ENCODE measurements around the gene GABARAP.
"Not testable (repeated sequence)": the region's sequence is repeated elsewhere in the genome, so short reads cannot be mapped to it uniquely, and the experiment has no call there.

Gene GABARAP

GRCh38 chr17:7260651-7261378 lies 18.6 kb upstream of the GABARAP start:
- no peak for DNase-seq

- DNase-seq, result no peak
These were observed 17.9 kb upstream of the GABARAP start for GRCh38 chr17:7260151-7260550.

- DNase-seq, result no peak
These were observed 17.3 kb upstream of the GABARAP start for GRCh38 chr17:7259555-7259889.

GRCh38 chr17:7258731-7259554 lies 16.7 kb upstream of the GABARAP start:
- no peak for DNase-seq

- no peak for DNase-seq
These were observed 14.7 kb upstream of the GABARAP start for GRCh38 chr17:7256766-7257456.

- DNase-seq, result no peak
These were observed 12.3 kb upstream of the GABARAP start for GRCh38 chr17:7254511-7254910.

- no peak for DNase-seq
These were observed 10.8 kb upstream of the GABARAP start for GRCh38 chr17:7253082-7253481.

GRCh38 chr17:7252176-7253043 lies 10.2 kb upstream of the GABARAP start, which contains the start of gene ELP5:
Gene ELP5 (plus strand): TSS chr17:7252215. CDS start chr17:7252551, 336 bp downstream.
- DNase-seq, result peak; percentile 90 to 93

- DNase-seq, result peak; percentile 97 to 99
These were observed 9.5 kb upstream of the GABARAP start, which contains the start of gene CTDNEP1 for GRCh38 chr17:7251661-7252175. Gene CTDNEP1 (minus strand): TSS chr17:7251734. CDS start chr17:7251296, 438 bp downstream.

- DNase-seq, result no peak
These were observed 8.7 kb upstream of the GABARAP start for GRCh38 chr17:7250695-7251627.

GRCh38 chr17:7249830-7250229 lies 7.6 kb upstream of the GABARAP start:
- no peak for DNase-seq

- DNase-seq, result no peak
These were observed 7.0 kb upstream of the GABARAP start for GRCh38 chr17:7249214-7249613.

- no peak for DNase-seq
These were observed 6.5 kb upstream of the GABARAP start for GRCh38 chr17:7248796-7249195.

- DNase-seq, result no peak
These were observed 4.5 kb upstream of the GABARAP start for GRCh38 chr17:7246779-7247178.

- DNase-seq, result not testable (repeated sequence)
These were observed 1.6 kb upstream of the GABARAP start for GRCh38 chr17:7243838-7244237.

GRCh38 chr17:7243453-7243729 lies 1.1 kb upstream of the GABARAP start:
- DNase-seq, result no peak

GRCh38 chr17:7242717-7243452 lies 636 bp upstream of the GABARAP start:
- peak; percentile 85 to 94 for DNase-seq

GRCh38 chr17:7241090-7241733 lies 1.0 kb downstream of the GABARAP start:
- DNase-seq, result no peak

- DNase-seq, result no peak
These were observed 1.9 kb downstream of the GABARAP start for GRCh38 chr17:7240375-7240774.

Data from NCI-H446 (cell line).